ENCODE data around the gene CTNNA2.

DNA sequence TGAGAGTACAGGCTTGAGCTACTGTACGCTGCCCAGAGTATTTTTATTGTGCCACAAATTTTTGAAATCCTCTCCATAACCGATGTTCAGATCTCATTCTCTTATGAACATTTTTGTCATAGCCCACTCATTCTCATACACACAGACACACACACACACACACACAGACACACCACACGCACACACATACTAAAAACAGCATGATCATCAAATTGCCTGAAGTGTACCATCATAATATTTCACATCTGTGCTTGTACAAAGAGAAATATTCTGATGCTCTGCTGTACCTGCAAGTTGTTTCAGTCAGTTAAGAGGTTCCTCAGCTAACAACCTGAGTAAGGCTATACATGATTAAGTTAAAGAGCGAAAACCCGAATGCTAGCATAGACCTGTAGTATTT lies 696.6 kb downstream of the CTNNA2 start:
- TF ChIP-seq, protein P1, sequence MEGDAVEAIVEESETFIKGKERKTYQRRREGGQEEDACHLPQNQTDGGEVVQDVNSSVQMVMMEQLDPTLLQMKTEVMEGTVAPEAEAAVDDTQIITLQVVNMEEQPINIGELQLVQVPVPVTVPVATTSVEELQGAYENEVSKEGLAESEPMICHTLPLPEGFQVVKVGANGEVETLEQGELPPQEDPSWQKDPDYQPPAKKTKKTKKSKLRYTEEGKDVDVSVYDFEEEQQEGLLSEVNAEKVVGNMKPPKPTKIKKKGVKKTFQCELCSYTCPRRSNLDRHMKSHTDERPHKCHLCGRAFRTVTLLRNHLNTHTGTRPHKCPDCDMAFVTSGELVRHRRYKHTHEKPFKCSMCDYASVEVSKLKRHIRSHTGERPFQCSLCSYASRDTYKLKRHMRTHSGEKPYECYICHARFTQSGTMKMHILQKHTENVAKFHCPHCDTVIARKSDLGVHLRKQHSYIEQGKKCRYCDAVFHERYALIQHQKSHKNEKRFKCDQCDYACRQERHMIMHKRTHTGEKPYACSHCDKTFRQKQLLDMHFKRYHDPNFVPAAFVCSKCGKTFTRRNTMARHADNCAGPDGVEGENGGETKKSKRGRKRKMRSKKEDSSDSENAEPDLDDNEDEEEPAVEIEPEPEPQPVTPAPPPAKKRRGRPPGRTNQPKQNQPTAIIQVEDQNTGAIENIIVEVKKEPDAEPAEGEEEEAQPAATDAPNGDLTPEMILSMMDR (IDR thresholded peaks at IDR 0.05), result no peak
- TF ChIP-seq POLR2A (IDR thresholded peaks at IDR 0.05), result no peak
